ENCODE data around the gene ZCCHC18.

- TF ChIP-seq, protein P1, sequence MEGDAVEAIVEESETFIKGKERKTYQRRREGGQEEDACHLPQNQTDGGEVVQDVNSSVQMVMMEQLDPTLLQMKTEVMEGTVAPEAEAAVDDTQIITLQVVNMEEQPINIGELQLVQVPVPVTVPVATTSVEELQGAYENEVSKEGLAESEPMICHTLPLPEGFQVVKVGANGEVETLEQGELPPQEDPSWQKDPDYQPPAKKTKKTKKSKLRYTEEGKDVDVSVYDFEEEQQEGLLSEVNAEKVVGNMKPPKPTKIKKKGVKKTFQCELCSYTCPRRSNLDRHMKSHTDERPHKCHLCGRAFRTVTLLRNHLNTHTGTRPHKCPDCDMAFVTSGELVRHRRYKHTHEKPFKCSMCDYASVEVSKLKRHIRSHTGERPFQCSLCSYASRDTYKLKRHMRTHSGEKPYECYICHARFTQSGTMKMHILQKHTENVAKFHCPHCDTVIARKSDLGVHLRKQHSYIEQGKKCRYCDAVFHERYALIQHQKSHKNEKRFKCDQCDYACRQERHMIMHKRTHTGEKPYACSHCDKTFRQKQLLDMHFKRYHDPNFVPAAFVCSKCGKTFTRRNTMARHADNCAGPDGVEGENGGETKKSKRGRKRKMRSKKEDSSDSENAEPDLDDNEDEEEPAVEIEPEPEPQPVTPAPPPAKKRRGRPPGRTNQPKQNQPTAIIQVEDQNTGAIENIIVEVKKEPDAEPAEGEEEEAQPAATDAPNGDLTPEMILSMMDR (IDR thresholded peaks at IDR 0.05; ENCODE audit: low read length): no peak
- no peak for TF ChIP-seq EZH2 (IDR thresholded peaks at IDR 0.05; ENCODE audit: borderline replicate concordance, low read length)
Measured at GRCh38 chrX:104117759-104118158, 5.4 kb downstream of the ZCCHC18 start.

All from OCI-LY1 (cell line).